Measurements from ENCODE around the gene TLCD4. TPM values are rescaled to one million over a fixed set of nuclear protein-coding genes. Genes with fewer than 3 reads are reported as not detected.

TLCD4 gene
- total RNA-seq, 2 donors from 2014 or later: 10.2 to 15.6 TPM

GRCh38 chr1:95098196-95098595 is 19.0 kb upstream of the TLCD4 start:
- WGBS, 2 donors: 78 to 85% methylated on average over 4 of the region's 4 CpGs
- no peaks in the 10 kb centered on the region for H3K9me3 ChIP-seq
- no peaks in the 10 kb centered on the region for H3K4me1 ChIP-seq
- no peak overlapping the region for H3K4me3 ChIP-seq
- H3K36me3 ChIP-seq (replicated peaks in 1 of 2; ENCODE audit: insufficient read depth in 1 of 2, low read depth in 2 of 2): no peaks in the 10 kb centered on the region
- no peak for ATAC-seq
- intact Hi-C loops (cut with DNase I): no loop called here
- TF ChIP-seq, protein P1, sequence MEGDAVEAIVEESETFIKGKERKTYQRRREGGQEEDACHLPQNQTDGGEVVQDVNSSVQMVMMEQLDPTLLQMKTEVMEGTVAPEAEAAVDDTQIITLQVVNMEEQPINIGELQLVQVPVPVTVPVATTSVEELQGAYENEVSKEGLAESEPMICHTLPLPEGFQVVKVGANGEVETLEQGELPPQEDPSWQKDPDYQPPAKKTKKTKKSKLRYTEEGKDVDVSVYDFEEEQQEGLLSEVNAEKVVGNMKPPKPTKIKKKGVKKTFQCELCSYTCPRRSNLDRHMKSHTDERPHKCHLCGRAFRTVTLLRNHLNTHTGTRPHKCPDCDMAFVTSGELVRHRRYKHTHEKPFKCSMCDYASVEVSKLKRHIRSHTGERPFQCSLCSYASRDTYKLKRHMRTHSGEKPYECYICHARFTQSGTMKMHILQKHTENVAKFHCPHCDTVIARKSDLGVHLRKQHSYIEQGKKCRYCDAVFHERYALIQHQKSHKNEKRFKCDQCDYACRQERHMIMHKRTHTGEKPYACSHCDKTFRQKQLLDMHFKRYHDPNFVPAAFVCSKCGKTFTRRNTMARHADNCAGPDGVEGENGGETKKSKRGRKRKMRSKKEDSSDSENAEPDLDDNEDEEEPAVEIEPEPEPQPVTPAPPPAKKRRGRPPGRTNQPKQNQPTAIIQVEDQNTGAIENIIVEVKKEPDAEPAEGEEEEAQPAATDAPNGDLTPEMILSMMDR (IDR thresholded peaks at IDR 0.05): no peak
- no peak for TF ChIP-seq POLR2A (IDR thresholded peaks at IDR 0.05)
- no peaks in the 10 kb centered on the region for H3K27me3 ChIP-seq
- no peak overlapping the region for H3K27ac ChIP-seq
- no peak for DNase-seq

GRCh38 chr1:95108792-95109191 is 8.4 kb upstream of the TLCD4 start:
- Histone ChIP-seq H3K4me3 (no peak overlapping the region), H3K36me3 (replicated peaks in 1 of 2; ENCODE audit: insufficient read depth in 1 of 2, low read depth in 2 of 2) (no peaks in the 10 kb centered on the region), H3K27ac (no peak overlapping the region), H3K27me3 (no peaks in the 10 kb centered on the region), H3K4me1 (no peaks in the 10 kb centered on the region), H3K9me3 (peaks cover 0 to 3% (median 0%) of the 10 kb centered on the region in 3 donors)
- DNase-seq: no peak
- no peak for ATAC-seq
- TF ChIP-seq POLR2A (IDR thresholded peaks at IDR 0.05): no peak
- TF ChIP-seq, protein P1 (IDR thresholded peaks at IDR 0.05): no peak
- WGBS, 2 donors: 93% methylated on average over 2 of the region's 2 CpGs
- intact Hi-C loops (cut with DNase I): no loop called here

- Histone ChIP-seq H3K27ac (no peak overlapping the region), H3K4me3 (no peak overlapping the region), H3K36me3 (replicated peaks in 1 of 2; ENCODE audit: insufficient read depth in 1 of 2, low read depth in 2 of 2) (no peaks in the 10 kb centered on the region), H3K9me3 (peaks cover 0 to 3% (median 0%) of the 10 kb centered on the region in 3 donors), H3K4me1 (no peaks in the 10 kb centered on the region), H3K27me3 (no peaks in the 10 kb centered on the region)
- 90 to 96% methylated on average over 1 of the region's 1 CpG for WGBS, 2 donors
- DNase-seq (no peak), ATAC-seq (no peak)
- TF ChIP-seq, protein P1 (IDR thresholded peaks at IDR 0.05): no peak
- no peak for TF ChIP-seq POLR2A (IDR thresholded peaks at IDR 0.05)
- intact Hi-C loops (cut with DNase I): no loop called here
Measured at GRCh38 chr1:95111014-95111413, 6.1 kb upstream of the TLCD4 start.

- no peaks in the 10 kb centered on the region for H3K9me3 ChIP-seq
- TF ChIP-seq POLR2A (IDR thresholded peaks at IDR 0.05): no peak
- TF ChIP-seq, protein P1 (IDR thresholded peaks at IDR 0.05): no peak
- DNase-seq: no peak
- no peak for ATAC-seq
- H3K27me3 ChIP-seq: no peaks in the 10 kb centered on the region
- intact Hi-C loops (cut with DNase I): no loop called here
- peaks cover 12% of the 10 kb centered on the region for H3K4me1 ChIP-seq
- H3K36me3 ChIP-seq (replicated peaks in 1 of 2; ENCODE audit: insufficient read depth in 1 of 2, low read depth in 2 of 2): no peaks in the 10 kb centered on the region
- WGBS, 2 donors: 96% methylated on average over 1 of the region's 1 CpG
- no peak overlapping the region for H3K4me3 ChIP-seq
- no peak overlapping the region for H3K27ac ChIP-seq
Measured at GRCh38 chr1:95113684-95114083, 3.5 kb upstream of the TLCD4 start.

DNA sequence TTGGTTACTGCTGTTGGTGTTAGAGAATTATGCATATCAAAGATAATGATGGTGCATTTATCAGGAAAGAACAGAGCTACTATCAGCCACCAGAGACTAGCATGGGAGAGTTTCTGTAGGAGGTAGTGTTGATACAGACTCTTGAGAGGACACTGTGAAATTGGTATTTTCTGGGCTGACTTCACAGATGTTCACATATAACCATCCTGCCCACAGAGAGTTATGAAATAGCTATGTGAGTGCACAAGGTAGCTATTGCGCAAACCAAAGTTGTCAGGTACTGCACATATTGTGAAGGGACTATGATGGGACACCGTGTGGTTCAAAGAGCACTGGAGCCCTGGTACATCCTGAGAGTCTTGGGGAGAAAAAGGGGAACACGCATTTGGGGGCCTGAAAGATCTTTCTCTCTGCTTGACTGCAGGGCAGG is 1.4 kb upstream of the TLCD4 start:
- Histone ChIP-seq H3K27ac (peak overlapping the region in 1 of 4 donors; percentile 90), H3K9me3 (no peaks in the 10 kb centered on the region), H3K27me3 (no peaks in the 10 kb centered on the region), H3K4me3 (no peak overlapping the region), H3K36me3 (replicated peaks in 1 of 2; ENCODE audit: insufficient read depth in 1 of 2, low read depth in 2 of 2) (no peaks in the 10 kb centered on the region), H3K4me1 (peaks cover 30% of the 10 kb centered on the region)
- intact Hi-C loops (cut with DNase I): no loop called here
- ATAC-seq (no peak), DNase-seq (peak in 1 of 4 donors; percentile 16)
- 69 to 76% methylated on average over 3 of the region's 3 CpGs for WGBS, 2 donors
- TF ChIP-seq, protein P1 (IDR thresholded peaks at IDR 0.05): no peak
- no peak for TF ChIP-seq POLR2A (IDR thresholded peaks at IDR 0.05)
